ENCODE measurements around the gene SOHLH1.

Gene SOHLH1

DNA sequence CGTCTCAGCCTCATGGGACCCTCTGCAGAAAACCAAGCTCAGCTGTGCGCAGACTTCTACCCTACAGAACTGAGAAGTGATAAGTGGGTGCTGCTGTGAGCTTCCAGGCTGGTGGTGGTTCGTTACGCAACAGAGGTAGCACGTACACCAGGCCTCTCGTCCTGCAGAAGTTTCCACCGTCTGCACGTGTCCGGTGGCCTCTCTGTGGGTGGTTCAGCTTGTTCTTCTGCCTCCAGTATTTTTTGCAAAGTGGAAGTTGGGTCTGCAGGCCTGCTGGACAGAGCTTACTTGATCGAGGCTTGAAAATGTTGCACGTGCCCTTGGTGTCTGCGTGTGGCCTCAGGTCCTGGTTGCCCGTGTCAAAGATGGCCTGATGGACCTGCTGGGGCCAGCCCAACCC is 30.2 kb upstream of the SOHLH1 start:
- no peak for DNase-seq (ENCODE audit: low read depth)

DNA sequence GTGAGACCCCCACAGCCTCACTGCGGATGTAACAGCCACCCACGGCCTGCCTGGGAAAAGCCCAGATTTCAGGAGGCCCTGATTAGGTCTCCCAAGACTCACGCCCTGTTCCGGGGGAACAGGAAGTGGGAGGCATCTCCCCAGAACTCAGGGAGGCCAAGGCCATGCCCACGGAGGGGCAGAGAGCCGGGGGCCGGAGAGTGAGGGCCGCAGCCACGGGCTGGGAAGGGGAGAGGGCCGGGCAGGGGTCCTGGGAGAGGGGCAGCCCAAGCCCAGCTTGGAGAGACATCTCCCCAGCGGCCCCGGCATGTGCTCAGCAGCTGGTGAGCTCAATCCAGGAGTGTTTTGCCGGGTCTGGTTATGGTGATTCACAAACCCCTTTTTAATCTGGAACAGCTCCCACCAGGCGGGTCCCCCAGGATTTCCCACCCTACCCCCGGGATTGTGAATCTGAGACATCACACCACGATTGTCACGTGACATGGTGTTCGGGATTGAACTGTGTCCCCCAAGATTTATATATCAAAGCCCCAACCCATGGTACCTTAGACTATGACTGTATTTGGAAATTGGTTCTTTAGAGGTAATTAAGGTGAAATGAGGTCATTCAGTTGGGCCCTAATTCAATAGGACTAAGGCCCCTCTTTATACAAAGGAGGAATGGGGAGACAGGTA is 29.3 kb upstream of the SOHLH1 start:
- DNase-seq (ENCODE audit: low read depth), result no peak

DNA sequence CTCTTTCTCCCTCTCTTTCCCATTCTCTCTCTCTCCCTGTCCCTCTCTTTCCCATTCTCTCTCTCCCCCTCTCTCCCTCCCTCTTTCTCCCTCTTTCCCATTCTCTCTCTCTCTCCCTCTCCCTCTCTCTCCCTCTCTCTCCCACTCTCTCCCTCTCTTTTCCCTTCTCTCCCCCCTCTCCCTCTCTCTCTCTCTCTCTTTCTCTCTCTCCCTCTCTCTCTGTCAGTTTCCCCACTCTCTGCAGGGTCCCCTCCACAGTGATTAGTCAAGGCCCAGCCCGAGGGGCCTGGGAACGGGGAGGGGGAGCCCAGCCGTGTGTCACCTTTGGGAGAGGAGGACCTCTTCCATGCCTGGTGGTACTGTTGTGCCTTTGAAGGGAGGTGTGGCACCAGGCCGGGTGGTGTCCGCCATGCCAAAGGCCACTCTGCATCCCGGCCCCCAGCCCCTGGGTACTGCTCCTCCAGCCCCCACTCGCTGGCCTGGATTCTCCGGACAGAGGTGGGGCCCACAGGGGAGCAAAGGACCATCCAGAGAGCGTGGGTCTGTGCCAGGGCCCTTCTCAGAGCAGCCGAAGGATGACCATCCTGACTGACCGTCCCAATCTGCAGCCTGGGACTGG is 28.1 kb upstream of the SOHLH1 start:
- DNase-seq (ENCODE audit: low read depth), result no peak

DNA sequence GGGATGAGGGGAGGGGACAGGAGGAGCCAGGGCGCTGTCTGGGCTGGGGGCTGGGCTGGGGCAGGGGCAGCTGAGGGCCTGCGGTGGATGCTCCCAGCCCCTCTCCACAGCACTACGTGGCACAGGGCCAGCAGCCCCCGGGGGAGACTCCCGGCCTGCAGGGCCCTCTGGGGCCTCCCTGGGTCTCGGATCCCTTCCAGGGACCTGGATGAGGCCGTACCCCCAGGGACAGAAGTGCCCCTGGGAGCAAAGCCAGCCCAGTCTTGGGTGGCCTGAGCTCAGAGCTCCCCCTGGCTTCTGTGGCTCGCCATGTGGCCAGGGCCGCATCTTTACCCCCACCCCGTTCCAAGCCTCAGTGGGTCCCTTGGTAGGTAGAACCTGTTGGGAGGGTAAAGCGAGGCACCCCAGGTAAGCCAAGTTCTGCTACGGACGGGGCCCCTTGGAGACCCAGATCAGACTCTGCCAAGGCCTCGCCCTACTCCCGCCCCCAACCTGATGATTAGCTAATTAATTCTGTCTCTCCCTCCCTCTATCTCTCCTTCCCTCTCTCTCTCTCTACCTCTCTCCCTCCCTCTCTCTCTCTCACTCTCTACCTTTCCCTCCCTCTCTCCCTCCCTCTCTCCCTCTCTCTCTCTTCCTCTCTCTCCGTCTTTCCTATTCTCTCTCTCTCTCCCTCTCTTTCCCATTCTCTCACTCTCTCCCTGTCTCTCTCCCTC is 27.0 kb upstream of the SOHLH1 start:
- no peak for DNase-seq (ENCODE audit: low read depth)

DNA sequence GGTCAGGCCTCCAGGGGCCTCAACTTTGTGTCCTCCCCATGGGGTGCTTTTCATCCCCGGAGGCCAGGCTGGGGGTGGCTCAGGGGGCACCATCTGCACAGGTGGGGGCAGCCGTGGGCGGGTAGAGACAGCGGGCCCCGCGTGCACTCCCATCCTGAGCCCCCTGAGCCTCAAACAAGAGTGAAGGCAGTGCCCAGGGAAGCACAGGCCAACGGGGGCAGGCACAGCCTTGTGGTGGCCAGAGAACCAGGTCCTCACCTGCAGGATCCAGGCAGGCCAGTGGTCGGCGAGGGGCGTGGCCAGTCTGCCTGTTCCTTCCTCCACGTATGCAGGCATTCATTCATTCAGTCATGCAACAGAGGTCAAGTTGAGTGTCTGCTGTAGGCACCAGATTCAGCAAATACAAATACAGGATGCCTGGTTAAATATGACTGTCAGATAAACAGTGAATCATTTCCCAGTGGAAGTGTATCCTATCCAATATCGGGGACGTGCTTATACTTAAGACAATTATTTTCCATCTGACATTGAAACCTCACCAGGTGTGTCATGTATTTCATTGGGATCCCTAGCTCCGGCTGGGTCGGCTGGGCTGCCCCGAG is 25.0 kb upstream of the SOHLH1 start:
- no peak for DNase-seq (ENCODE audit: low read depth)

DNA sequence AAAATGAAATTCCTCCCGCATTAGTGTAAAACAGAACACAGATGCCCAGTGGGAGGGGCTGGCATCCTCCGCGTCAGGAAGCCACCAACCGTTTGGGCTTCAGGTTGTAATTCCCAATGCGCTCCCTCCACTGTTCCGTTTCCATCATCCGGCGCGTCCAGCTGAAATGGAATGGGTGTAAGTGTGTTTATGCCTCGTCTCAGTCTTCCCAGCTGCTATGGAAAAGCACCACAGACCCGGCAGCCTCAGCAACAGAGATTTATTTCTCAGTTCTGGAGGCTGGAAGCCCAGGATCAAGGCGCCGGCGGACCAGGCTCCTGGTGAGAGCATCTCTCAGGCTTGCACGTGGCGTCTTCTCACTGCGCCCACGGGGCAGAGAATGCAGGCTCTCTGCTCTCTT is 23.1 kb upstream of the SOHLH1 start:
- no peak for DNase-seq (ENCODE audit: low read depth)

DNA sequence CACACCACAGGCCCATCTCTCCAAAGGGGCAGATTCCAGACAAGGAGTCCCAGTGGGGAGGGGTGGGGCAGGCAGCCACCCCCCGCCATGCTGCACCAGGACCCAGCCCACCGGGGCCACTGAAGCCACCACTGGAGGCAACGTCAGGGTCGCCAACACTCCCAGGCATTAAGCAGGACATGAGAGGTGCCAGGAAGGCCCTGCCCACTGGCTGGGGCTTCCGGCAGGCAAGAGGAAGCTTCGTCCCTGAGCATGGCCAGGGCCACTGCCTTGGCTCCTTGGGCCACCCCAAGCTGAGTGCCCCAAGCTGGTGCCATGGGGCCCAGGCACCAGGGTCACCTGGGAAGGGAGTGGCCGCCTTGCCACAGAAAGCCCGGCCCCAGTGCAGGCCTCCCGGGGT is 20.2 kb upstream of the SOHLH1 start:
- DNase-seq (ENCODE audit: low read depth), result no peak

DNA sequence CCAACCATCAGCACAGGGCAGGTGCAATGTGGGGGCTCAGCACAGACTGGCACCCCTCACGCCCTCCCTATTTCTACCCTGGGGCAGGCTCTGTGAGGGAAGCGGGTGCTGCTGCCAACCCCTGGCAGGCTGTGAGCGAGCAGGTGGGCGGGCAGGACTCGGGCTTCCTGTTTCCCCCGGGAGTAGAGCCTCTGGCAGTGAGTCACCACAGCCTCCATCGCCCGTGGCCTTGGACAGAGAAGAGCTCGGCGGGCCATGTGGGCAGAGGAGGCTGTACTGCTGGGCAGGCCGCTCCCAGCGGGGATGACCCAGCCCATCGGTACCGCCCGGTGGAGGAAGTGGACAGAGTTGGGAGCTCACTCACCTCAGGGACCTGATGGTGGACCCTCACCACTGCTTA is 19.3 kb upstream of the SOHLH1 start:
- DNase-seq (ENCODE audit: low read depth), result no peak

DNA sequence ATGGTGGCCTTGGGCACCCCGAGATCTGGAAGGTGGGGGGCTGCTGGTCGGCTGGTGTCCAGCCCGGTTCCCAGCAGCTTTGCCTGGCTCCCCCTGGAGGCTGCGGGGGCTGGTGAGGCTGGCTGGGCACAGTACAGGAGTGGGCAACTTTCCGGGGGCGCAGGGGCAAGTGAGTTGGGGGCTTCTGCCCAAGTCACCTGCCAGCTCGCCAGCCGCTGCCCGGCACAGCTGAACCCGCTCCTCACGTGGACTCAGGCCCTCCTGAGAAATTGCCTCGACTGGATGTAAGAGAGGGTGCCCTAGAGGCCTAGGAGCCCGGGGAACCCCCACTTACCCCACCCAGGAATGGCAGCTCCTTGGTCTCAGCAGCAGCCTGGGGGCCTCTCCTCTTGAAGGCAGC is 18.1 kb upstream of the SOHLH1 start:
- no peak for DNase-seq (ENCODE audit: low read depth)

DNA sequence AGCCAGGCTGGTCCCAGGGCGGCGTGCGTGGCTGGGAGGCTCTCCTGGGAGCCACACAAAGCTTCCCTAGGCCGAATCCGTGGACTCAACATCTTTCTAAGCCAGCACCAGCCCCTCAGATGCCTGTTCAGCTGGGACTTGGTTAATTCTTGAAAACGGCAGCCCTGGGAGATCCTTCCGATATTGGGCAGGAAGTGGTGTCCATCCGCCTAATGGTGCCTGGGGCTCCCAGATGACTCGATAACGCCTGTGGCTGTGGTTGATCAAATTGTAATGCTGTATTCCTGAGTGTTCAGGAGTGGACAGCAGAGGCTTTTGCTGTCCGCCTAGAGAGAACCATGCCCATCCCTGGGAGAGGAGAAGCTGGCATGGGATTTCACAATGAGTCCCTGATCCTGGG is 16.8 kb upstream of the SOHLH1 start:
- no peak for DNase-seq (ENCODE audit: low read depth)

DNA sequence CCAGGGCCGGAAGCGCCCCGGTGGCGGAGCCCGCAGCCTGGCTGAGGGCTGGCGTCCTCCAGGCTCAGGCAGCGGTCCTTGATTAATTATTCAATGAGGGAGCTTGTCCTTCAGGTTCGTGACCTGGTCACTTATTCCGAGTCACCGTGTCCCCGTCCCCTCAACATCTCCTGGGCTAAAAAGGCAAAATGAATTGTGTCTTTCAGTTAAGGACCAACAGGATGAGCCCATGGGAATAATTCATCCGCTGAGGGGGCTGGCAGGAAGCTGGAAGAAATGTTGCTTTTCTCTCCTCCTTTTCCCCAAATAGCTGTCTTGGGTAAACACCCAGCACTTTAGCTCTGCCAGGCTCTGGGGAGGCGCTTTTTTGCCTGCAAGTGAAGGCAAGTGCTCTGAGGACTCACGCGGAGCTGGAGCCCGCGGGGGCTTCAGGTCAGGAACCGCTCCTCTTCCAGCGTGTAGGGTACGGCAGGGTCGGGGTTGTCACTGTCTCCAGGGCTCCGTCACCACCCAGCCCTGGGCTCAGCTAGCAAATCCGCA is 15.8 kb upstream of the SOHLH1 start:
- no peak for DNase-seq (ENCODE audit: low read depth)

DNA sequence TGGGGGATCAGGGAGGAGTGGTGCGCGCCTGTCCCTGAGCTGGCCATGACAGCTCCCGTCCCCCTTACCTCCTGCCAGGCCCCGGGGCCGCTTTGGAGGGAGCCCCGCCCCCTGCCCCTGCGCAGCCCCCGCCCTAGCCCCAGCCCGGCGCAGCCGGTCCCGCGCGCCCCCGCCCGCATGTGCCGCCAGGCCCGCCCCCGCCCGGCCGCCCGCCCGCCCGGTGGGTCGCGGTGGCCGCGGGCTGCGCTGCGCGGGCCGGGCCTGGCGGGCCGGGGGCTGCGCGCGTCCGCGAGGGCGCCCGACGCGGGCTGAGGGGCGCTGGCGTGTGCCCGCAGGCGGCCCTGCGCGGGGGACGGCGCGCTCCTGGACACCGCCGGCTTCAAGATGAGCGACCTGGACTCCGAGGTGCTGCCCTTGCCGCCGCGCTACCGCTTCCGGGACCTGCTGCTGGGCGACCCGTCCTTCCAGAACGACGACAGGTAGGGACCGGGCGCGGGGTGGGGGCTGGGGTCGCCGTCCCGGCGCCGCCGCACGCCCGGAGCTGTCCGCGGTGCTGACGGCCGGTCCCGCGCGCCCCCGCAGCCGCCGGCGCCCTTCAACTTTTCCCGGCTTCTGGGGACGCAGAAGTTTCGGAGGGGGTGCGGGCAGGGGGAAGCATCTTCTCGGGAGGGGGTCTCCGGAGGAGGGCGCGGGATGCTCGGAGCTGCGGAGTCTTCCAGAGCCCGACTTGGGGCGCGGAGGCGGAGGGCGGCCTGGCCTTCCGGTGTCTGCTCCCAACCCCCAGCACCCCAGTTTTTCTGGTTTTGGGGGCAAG is 15.2 kb upstream of the SOHLH1 start:
- DNase-seq (ENCODE audit: low read depth), result no peak

DNA sequence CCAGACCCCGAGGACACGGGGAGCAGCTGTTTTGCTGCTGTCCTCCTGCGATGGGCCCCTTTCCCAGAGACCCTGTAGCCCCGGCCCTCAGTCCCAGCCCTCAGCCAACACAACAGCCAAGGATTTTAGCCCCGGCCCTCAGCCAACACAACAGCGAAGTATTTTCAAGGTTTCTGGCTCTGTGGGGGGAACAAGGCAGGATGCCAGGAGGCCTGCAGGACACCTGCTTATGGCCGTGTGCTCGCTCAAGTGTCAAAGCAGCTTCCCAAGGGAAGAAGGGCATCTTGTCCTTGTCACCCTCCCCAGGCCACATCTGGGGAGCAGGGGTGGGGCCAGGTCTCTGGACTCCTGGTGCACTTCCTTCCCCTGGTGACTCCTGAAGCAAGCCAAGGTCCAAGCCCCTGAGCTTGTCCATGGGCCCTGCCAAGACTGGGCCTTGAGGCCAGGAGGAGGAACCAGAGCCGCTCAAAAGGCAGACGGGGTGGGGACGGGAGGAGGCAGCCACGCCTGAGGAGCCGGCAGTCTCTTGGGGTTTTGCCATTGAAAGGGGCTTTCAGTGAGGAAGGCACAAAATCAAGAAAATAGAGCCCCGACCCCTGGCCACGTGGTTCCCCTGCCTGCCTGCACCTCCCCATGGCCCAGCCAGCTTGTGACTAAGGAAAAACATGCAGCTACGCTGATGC is 13.5 kb upstream of the SOHLH1 start:
- DNase-seq (ENCODE audit: low read depth), result no peak

DNA sequence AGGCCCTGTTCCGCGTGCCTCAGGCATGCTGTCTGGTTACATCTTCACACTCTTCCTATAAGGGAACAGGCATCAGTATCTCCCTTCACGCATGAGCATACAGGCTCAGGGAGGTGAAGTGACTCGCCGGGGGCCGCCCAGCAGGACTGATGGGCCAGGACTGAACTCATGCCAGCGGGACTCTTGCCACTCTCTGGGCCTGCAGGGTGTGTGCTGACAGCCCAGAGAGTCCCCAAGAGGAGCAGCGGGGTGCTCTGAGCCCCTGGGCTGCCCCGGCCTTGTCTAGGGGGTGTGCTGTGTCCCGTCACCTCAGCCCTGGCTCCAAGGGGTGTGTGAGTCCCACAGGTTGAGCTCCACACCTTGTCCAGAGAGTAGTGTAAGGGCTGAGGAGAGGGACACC is 12.6 kb upstream of the SOHLH1 start:
- DNase-seq (ENCODE audit: low read depth), result no peak

DNA sequence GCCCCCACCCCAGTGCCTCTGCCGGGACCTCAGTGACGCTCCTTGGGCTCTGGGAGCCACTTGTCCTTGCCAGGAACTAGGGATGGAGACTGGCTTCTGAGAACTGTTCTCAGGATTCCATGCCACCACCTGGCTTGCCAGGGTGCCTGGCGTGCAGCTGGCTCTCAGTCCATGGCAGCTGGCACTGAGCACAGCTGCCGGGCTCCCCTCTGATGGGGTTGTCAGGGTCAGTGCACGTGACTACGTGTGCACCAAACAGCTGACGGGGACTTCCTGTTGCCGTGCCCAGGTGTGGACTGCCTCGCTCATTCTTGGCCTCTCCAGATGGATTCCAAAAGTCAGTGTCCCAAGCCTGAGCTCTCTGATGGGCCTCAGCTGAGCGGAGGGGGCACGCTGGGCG is 12.1 kb upstream of the SOHLH1 start:
- DNase-seq (ENCODE audit: low read depth), result no peak

DNA sequence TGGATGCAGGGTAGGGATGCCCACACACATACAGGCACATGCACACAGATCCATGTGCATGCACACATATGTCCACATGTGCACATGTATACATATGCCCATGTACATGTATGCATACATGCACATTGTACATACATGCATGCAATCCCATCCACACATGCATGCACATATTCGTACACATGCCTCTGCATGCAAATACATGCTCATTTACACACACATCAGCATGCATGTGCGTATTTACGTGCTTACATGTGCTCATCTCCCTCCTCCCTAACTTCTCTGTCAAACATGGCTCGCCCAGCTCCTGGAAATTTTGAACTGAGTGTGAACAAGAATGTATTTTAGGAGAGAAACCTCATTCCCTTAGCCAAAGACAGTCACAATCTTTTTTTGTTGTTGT is 8.9 kb upstream of the SOHLH1 start:
- DNase-seq (ENCODE audit: low read depth), result no peak

DNA sequence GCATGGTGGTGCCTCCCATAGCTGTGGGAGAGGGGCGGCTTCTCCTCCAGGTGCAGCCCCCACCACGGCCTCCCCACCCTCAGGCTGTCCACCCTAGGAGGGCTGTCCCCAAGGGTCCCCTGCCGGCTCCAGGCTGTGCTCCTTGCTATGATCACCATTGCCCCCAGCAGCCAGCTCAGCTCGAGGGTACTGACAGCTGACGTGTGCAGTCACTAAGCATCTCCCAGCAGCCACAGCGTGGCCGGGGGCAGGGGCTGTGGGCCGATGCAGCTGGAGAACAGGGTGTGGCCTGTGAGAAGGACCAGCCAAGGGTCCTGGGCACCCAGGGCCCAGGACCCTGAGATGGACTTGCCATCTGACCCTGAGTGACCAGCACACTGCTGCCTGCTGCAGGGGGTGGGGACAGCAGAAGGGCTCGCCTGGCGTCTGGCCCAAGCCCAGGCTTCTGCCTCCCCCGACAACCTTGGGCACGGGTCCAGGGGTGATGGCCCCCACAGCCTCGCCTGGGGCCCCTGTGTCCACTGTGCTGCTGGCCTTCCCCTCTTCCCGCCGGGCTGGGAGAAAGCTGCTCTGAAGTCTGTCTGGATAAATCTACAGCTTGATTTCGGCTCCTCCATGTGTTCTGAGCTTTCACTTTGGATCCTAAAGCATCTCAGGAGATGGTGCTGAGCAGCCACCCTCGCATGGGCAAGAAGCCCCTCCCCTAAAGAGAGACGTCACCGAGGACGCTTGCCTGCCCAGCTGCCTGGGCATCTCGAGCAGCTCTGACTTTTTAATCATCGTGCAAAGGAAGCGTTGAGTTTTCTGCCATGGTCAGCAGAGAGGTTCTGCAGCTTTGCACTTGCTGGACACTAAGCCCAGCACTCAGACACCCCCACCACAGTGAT is 8.2 kb upstream of the SOHLH1 start:
- no peak for DNase-seq (ENCODE audit: low read depth)

DNA sequence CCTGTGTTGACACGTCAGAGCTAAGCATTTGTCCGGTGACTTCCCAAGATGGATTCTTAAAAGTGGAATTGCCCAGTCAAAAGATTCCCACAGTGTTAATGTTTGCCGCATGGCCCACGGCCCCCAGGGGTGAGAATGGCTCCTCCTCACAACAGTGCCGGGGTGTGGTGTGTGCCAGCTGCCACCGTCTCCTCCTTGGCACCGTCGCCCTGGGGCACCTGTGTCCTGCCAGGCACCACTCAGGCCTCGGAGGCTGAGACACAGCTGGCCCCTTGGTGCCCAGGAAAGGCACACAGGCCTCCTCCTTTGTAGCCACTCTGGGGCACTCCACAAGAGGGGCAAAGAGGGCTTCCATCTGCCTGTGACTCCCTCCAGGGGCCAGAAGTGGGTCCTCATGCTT is 7.0 kb upstream of the SOHLH1 start:
- no peak for DNase-seq (ENCODE audit: low read depth)

DNA sequence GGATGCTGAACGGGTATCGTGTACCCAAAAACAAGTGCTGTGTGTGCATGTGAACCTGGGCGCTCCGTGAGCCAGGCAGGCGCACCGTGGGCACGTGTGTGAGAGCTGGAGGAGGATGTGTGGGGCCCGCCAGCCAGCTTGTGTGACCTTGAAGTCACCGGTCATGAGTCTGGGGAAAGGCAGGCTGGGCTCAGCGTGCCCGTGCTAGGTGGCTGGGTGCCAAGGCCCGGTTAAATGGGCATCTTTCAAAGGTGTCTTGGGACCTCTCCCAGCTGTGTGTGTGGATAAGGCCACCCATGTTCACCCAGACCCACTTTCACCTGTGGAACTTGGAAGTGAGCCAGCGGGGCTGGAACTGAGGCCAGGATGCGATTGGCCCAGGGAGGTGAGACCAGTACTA is 6.1 kb upstream of the SOHLH1 start:
- DNase-seq (ENCODE audit: low read depth), result no peak

DNA sequence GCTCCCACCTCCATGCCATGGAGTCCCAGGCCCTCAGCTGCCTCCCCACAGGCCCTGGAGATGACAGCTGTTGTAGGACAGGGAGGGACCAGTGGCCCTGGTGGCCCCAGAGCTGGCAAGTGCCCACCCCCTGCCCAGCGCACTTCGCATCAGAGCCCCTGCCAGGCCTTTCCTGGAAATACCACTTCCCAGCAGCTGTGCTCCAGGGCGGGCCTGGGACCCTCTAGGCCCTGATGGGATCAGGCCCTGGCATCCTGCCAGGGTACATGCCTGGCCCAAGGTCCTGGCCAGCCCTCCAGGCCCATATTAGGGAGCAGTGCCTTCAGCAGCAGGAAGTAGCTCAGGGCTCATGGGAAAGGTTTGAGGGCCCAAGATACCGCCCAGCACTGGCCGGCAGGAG is 5.2 kb upstream of the SOHLH1 start:
- DNase-seq (ENCODE audit: low read depth), result no peak

DNA sequence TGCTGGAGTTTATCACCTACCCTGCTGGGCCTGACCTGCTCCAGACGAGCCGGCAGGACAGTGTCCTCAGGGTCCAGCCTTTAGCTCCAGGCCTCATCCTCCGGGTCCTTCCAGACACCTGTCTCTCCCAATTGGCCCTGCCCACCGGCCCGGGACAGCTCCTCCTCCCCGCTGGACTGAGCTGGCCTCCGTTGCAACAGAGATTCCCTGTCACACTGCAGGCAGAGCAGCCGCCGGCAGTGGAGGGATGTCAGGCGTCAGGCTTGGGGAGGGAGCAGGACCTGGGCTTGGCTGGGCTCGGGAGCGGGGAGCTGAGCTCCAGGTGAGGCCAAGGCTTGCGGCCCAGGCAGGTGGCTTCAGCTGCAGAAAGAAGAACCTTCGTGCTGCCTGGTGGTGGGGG is 4.4 kb upstream of the SOHLH1 start:
- no peak for DNase-seq (ENCODE audit: low read depth)
